ENCODE results near the gene AFTPH. TPM values are rescaled to one million over a fixed set of nuclear protein-coding genes. Genes with fewer than 3 reads are reported as not detected.

Gene AFTPH
- total RNA-seq, 1 experiment from 2014 or later = 14.9 TPM

DNA sequence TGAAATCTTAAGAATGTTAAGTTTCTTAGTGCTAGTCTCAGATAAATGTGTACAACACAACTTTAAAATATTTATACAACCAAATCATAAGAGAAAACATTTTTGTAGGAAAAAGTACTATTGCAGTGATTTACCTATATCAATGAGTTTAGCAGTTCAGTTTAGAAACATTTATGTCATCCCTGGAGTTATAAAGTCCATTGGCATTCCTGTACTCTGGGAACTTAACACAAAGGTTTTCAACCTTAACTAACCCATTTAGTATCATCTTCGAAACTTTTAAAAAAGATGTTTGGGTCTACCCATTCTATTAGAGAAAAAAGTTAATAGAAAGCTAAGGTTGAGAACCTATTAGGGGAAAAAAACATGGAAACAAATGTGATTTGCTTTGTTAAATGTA lies 10.9 kb downstream of the AFTPH start (continued):
- TF ChIP-seq, protein P1, sequence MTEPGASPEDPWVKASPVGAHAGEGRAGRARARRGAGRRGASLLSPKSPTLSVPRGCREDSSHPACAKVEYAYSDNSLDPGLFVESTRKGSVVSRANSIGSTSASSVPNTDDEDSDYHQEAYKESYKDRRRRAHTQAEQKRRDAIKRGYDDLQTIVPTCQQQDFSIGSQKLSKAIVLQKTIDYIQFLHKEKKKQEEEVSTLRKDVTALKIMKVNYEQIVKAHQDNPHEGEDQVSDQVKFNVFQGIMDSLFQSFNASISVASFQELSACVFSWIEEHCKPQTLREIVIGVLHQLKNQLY (CRISPR knock-in tag; IDR thresholded peaks at IDR 0.05) = no peak
- TF ChIP-seq, protein P2, sequence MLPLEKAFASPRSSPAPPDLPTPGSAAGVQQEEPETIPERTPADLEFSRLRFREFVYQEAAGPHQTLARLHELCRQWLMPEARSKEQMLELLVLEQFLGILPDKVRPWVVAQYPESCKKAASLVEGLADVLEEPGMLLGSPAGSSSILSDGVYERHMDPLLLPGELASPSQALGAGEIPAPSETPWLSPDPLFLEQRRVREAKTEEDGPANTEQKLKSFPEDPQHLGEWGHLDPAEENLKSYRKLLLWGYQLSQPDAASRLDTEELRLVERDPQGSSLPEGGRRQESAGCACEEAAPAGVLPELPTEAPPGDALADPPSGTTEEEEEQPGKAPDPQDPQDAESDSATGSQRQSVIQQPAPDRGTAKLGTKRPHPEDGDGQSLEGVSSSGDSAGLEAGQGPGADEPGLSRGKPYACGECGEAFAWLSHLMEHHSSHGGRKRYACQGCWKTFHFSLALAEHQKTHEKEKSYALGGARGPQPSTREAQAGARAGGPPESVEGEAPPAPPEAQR (CRISPR knock-in tag; IDR thresholded peaks at IDR 0.05) = no peak
- TF ChIP-seq GTF2I (CRISPR knock-in tag; conservative IDR thresholded peaks at IDR 0.05) (no peak), GABPB1 (CRISPR knock-in tag; IDR thresholded peaks at IDR 0.05) (no peak), EMX1 (CRISPR knock-in tag; IDR thresholded peaks at IDR 0.05) (no peak)
- TF ChIP-seq, protein P3, sequence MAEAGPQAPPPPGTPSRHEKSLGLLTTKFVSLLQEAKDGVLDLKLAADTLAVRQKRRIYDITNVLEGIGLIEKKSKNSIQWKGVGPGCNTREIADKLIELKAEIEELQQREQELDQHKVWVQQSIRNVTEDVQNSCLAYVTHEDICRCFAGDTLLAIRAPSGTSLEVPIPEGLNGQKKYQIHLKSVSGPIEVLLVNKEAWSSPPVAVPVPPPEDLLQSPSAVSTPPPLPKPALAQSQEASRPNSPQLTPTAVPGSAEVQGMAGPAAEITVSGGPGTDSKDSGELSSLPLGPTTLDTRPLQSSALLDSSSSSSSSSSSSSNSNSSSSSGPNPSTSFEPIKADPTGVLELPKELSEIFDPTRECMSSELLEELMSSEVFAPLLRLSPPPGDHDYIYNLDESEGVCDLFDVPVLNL (CRISPR knock-in tag; IDR thresholded peaks at IDR 0.05; ENCODE audit: borderline replicate concordance, low read depth) = no peak

DNA sequence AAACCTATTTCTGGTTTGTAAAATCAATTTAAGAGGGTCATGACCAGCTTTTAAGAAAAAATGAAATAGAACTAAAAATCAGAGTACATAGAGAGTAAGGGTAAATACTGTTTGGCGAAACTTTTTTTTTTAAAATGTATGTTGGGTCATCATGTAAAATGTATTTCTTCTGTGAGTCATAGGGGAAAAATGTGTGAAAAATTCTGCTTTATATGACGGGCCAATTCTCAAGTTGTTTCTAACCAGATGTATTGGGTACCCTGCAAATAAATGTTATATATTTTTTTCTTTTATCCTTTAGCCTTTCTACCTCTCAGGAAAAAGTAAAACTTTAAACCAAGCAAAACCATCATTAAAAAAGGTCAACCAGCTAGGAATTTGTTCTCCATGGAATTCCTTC lies 13.9 kb downstream of the AFTPH start:
- Mint-ChIP-seq H3K4me1 (peaks cover 13% of the 10 kb centered on the region), H3K9me3 (no peaks in the 10 kb centered on the region), H3K4me3 (no peak overlapping the region), H3K27me3 (ENCODE audit: low read depth) (no peaks in the 10 kb centered on the region), H3K36me3 (no peaks in the 10 kb centered on the region), H3K27ac (no peak overlapping the region)
- no peak for TF ChIP-seq ZNF671 (CRISPR knock-in tag; IDR thresholded peaks at IDR 0.05)
- TF ChIP-seq, protein P4, sequence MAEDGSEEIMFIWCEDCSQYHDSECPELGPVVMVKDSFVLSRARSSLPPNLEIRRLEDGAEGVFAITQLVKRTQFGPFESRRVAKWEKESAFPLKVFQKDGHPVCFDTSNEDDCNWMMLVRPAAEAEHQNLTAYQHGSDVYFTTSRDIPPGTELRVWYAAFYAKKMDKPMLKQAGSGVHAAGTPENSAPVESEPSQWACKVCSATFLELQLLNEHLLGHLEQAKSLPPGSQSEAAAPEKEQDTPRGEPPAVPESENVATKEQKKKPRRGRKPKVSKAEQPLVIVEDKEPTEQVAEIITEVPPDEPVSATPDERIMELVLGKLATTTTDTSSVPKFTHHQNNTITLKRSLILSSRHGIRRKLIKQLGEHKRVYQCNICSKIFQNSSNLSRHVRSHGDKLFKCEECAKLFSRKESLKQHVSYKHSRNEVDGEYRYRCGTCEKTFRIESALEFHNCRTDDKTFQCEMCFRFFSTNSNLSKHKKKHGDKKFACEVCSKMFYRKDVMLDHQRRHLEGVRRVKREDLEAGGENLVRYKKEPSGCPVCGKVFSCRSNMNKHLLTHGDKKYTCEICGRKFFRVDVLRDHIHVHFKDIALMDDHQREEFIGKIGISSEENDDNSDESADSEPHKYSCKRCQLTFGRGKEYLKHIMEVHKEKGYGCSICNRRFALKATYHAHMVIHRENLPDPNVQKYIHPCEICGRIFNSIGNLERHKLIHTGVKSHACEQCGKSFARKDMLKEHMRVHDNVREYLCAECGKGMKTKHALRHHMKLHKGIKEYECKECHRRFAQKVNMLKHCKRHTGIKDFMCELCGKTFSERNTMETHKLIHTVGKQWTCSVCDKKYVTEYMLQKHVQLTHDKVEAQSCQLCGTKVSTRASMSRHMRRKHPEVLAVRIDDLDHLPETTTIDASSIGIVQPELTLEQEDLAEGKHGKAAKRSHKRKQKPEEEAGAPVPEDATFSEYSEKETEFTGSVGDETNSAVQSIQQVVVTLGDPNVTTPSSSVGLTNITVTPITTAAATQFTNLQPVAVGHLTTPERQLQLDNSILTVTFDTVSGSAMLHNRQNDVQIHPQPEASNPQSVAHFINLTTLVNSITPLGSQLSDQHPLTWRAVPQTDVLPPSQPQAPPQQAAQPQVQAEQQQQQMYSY (CRISPR knock-in tag; IDR thresholded peaks at IDR 0.05) = no peak
- TF ChIP-seq, protein P2 (CRISPR knock-in tag; IDR thresholded peaks at IDR 0.05) = no peak
- TF ChIP-seq, protein P5, sequence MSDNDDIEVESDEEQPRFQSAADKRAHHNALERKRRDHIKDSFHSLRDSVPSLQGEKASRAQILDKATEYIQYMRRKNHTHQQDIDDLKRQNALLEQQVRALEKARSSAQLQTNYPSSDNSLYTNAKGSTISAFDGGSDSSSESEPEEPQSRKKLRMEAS (CRISPR knock-in tag; IDR thresholded peaks at IDR 0.05) = no peak
- ChIA-PET CTCF (interaction anchor here (1.6 kb wide), 1 partner anchor 15 kb away, joined by 5 read pairs; no protein-coding TSS in a partner anchor), POLR2A (interaction anchor here (0.7 kb wide), 1 partner anchor 13 kb away, joined by 3 read pairs; no protein-coding TSS in a partner anchor)
- no peak for ATAC-seq
- DNase-seq (ENCODE audit: low spot score) = no peak

DNA sequence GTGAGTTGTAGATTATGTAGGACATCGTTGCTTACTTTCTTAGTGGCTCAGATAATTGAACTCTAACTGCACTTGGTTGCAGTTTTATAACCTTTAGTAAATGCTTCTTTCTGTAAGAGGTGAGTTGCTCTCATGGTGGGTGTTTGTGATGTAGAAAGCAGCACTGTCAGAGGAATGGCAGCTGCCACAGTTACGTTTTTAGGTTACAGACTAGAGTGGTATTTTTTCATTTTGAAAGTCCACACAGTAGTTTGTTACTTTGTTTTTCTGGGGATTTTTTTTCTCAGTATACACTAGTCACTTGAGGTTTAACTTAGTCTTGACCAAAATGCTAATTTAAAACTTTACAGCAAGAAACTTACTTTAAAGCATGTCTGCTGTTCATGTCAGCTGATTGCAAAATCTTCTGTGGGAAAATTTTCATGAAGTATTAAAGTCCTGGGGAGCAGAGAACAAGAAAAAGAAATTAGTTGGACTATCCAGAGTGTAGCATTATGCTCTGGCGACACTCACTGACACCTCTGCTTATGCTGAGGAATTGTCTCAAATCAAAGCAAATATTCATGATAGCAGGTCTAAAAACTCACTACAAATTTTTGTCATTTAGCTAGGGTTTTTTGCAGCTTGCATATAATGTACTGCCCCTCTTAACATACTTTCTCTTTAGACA lies 14.8 kb downstream of the AFTPH start:
- H3K27me3 Mint-ChIP-seq (ENCODE audit: low read depth) = no peaks in the 10 kb centered on the region
- ChIA-PET CTCF (interaction anchor here (1.6 kb wide), 1 partner anchor 16 kb away, joined by 5 read pairs; no protein-coding TSS in a partner anchor), POLR2A (interaction anchor here (1.0 kb wide), 1 partner anchor 16 kb away, joined by 4 read pairs; no protein-coding TSS in a partner anchor)
- no peaks in the 10 kb centered on the region for H3K36me3 Mint-ChIP-seq
- H3K4me1 Mint-ChIP-seq = peaks cover 13% of the 10 kb centered on the region
- DNase-seq (ENCODE audit: low spot score) (no peak), ATAC-seq (no peak)
- H3K27ac Mint-ChIP-seq = no peak overlapping the region
- no peaks in the 10 kb centered on the region for H3K9me3 Mint-ChIP-seq
- TF ChIP-seq, protein P5 (CRISPR knock-in tag; IDR thresholded peaks at IDR 0.05) = no peak
- TF ChIP-seq ZNF121 (CRISPR knock-in tag; IDR thresholded peaks at IDR 0.05) (no peak), ATF1 (CRISPR knock-in tag; IDR thresholded peaks at IDR 0.05) (no peak), FOXP1 (CRISPR knock-in tag; IDR thresholded peaks at IDR 0.05; ENCODE audit: borderline replicate concordance) (no peak), FOXJ3 (CRISPR knock-in tag; IDR thresholded peaks at IDR 0.05; ENCODE audit: borderline replicate concordance) (no peak), CREB1 (CRISPR knock-in tag; IDR thresholded peaks at IDR 0.05) (no peak), TEAD4 (CRISPR knock-in tag; IDR thresholded peaks at IDR 0.05) (no peak), MYBL2 (CRISPR knock-in tag; IDR thresholded peaks at IDR 0.05) (no peak), ZNF317 (CRISPR knock-in tag; IDR thresholded peaks at IDR 0.05; ENCODE audit: borderline replicate concordance, low read depth) (no peak), SOX15 (CRISPR knock-in tag; IDR thresholded peaks at IDR 0.05) (no peak), GABPB1 (CRISPR knock-in tag; IDR thresholded peaks at IDR 0.05) (no peak)
- TF ChIP-seq, protein P6, sequence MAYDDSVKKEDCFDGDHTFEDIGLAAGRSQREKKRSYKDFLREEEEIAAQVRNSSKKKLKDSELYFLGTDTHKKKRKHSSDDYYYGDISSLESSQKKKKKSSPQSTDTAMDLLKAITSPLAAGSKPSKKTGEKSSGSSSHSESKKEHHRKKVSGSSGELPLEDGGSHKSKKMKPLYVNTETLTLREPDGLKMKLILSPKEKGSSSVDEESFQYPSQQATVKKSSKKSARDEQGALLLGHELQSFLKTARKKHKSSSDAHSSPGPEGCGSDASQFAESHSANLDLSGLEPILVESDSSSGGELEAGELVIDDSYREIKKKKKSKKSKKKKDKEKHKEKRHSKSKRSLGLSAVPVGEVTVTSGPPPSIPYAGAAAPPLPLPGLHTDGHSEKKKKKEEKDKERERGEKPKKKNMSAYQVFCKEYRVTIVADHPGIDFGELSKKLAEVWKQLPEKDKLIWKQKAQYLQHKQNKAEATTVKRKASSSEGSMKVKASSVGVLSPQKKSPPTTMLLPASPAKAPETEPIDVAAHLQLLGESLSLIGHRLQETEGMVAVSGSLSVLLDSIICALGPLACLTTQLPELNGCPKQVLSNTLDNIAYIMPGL (CRISPR knock-in tag; IDR thresholded peaks at IDR 0.05) = no peak
- H3K4me3 Mint-ChIP-seq = no peak overlapping the region
